GM18499 (cell line): Measurements from ENCODE around the gene DMD.
A peak's percentile ranks its signal among the peaks of the same experiment; 100 is the strongest.
"Not testable (repeated sequence)": the region's sequence is repeated elsewhere in the genome, so short reads cannot be mapped to it uniquely, and the experiment has no call there.

Source experiments
- ATAC-seq: cut with Tn5 transposase; IDR thresholded peaks from one replicate; pipeline ENCODE4 v1.9.1; 2021; ENCODE audit warnings: moderate number of reproducible peaks; ENCODE audit not compliant: insufficient read depth, unreplicated experiment

Gene DMD

GRCh38 chrX:32528451-32528850 is 682.9 kb downstream of the DMD start:
- ATAC-seq = not testable (repeated sequence)

GRCh38 chrX:32525234-32525633 is 686.1 kb downstream of the DMD start:
- ATAC-seq = no peak

- ATAC-seq = no peak
These were observed 687.0 kb downstream of the DMD start for GRCh38 chrX:32524385-32524784.

- ATAC-seq = no peak
These were observed 690.6 kb downstream of the DMD start for GRCh38 chrX:32520789-32521188.

- peak; percentile 99 for ATAC-seq
These were observed 696.4 kb downstream of the DMD start for GRCh38 chrX:32514986-32515385.

- ATAC-seq = no peak
These were observed 709.7 kb downstream of the DMD start for GRCh38 chrX:32501606-32502005.

GRCh38 chrX:32496671-32497070 is 714.7 kb downstream of the DMD start:
- no peak for ATAC-seq

- no peak for ATAC-seq
These were observed 715.5 kb downstream of the DMD start for GRCh38 chrX:32495855-32496254.

GRCh38 chrX:32489125-32489524 is 722.2 kb downstream of the DMD start:
- ATAC-seq = no peak

- ATAC-seq = no peak
These were observed 727.7 kb downstream of the DMD start for GRCh38 chrX:32483534-32484136.

- ATAC-seq = no peak
These were observed 731.3 kb downstream of the DMD start for GRCh38 chrX:32480019-32480418.

GRCh38 chrX:32472364-32472763 is 739.0 kb downstream of the DMD start:
- ATAC-seq = no peak

- no peak for ATAC-seq
These were observed 755.6 kb downstream of the DMD start for GRCh38 chrX:32455704-32456103.

GRCh38 chrX:32451954-32452695 is 759.2 kb downstream of the DMD start:
- no peak for ATAC-seq

- peak; percentile 57 for ATAC-seq
These were observed 762.4 kb downstream of the DMD start for GRCh38 chrX:32448945-32449344.

GRCh38 chrX:32448320-32448719 is 763.0 kb downstream of the DMD start:
- peak; percentile 98 for ATAC-seq

GRCh38 chrX:32447640-32448039 is 763.7 kb downstream of the DMD start:
- no peak for ATAC-seq

- no peak for ATAC-seq
These were observed 767.5 kb downstream of the DMD start for GRCh38 chrX:32443841-32444240.

- no peak for ATAC-seq
These were observed 790.1 kb downstream of the DMD start for GRCh38 chrX:32421266-32421665.

GRCh38 chrX:32408389-32408788 is 803.0 kb downstream of the DMD start:
- peak; percentile 81 for ATAC-seq

GRCh38 chrX:32397562-32398216 is 813.7 kb downstream of the DMD start:
- peak; percentile 96 for ATAC-seq

GRCh38 chrX:32395878-32396277 is 815.5 kb downstream of the DMD start:
- no peak for ATAC-seq
